Measurements from ENCODE around the gene SLC9A9.

Gene SLC9A9

GRCh38 chr3:143277531-143277930 lies 570.7 kb downstream of the SLC9A9 start:
- Histone ChIP-seq H3K9ac (ENCODE audit: low read length) (no peak overlapping the region), H3K4me3 (ENCODE audit: low read length) (no peak overlapping the region), H3K27ac (ENCODE audit: low read depth, low read length) (no peak overlapping the region), H3K36me3 (ENCODE audit: control insufficient read depth, insufficient read depth, low read length) (no peaks in the 10 kb centered on the region), H3K4me1 (ENCODE audit: control insufficient read depth, insufficient read depth, low read length) (no peaks in the 10 kb centered on the region), H3K27me3 (ENCODE audit: control insufficient read depth, insufficient read depth, low read length) (no peaks in the 10 kb centered on the region)

- Histone ChIP-seq H3K27ac (ENCODE audit: low read depth, low read length) (no peak overlapping the region), H3K9ac (ENCODE audit: low read length) (no peak overlapping the region), H3K4me1 (ENCODE audit: control insufficient read depth, insufficient read depth, low read length) (no peaks in the 10 kb centered on the region), H3K27me3 (ENCODE audit: control insufficient read depth, insufficient read depth, low read length) (no peaks in the 10 kb centered on the region), H3K4me3 (ENCODE audit: low read length) (no peak overlapping the region), H3K36me3 (ENCODE audit: control insufficient read depth, insufficient read depth, low read length) (no peaks in the 10 kb centered on the region)
These were observed 571.7 kb downstream of the SLC9A9 start for GRCh38 chr3:143276592-143276991.

GRCh38 chr3:143273975-143274690 lies 574.1 kb downstream of the SLC9A9 start:
- H3K9ac ChIP-seq (ENCODE audit: low read length): no peak overlapping the region
- no peak overlapping the region for H3K4me3 ChIP-seq (ENCODE audit: low read length)
- H3K27me3 ChIP-seq (ENCODE audit: control insufficient read depth, insufficient read depth, low read length): no peaks in the 10 kb centered on the region
- no peak overlapping the region for H3K27ac ChIP-seq (ENCODE audit: low read depth, low read length)
- no peaks in the 10 kb centered on the region for H3K36me3 ChIP-seq (ENCODE audit: control insufficient read depth, insufficient read depth, low read length)
- no peaks in the 10 kb centered on the region for H3K4me1 ChIP-seq (ENCODE audit: control insufficient read depth, insufficient read depth, low read length)

- Histone ChIP-seq H3K27me3 (ENCODE audit: control insufficient read depth, insufficient read depth, low read length) (no peaks in the 10 kb centered on the region), H3K9ac (ENCODE audit: low read length) (no peak overlapping the region), H3K27ac (ENCODE audit: low read depth, low read length) (no peak overlapping the region), H3K36me3 (ENCODE audit: control insufficient read depth, insufficient read depth, low read length) (no peaks in the 10 kb centered on the region), H3K4me3 (ENCODE audit: low read length) (no peak overlapping the region), H3K4me1 (ENCODE audit: control insufficient read depth, insufficient read depth, low read length) (no peaks in the 10 kb centered on the region)
These were observed 577.1 kb downstream of the SLC9A9 start for GRCh38 chr3:143271136-143271535.

- Histone ChIP-seq H3K27me3 (ENCODE audit: control insufficient read depth, insufficient read depth, low read length) (no peaks in the 10 kb centered on the region), H3K4me3 (ENCODE audit: low read length) (no peak overlapping the region), H3K9ac (ENCODE audit: low read length) (no peak overlapping the region), H3K4me1 (ENCODE audit: control insufficient read depth, insufficient read depth, low read length) (no peaks in the 10 kb centered on the region), H3K36me3 (ENCODE audit: control insufficient read depth, insufficient read depth, low read length) (no peaks in the 10 kb centered on the region), H3K27ac (ENCODE audit: low read depth, low read length) (no peak overlapping the region)
These were observed 578.5 kb downstream of the SLC9A9 start for GRCh38 chr3:143269741-143270140.

GRCh38 chr3:143267989-143268388 lies 580.3 kb downstream of the SLC9A9 start:
- H3K4me3 ChIP-seq (ENCODE audit: low read length): no peak overlapping the region
- H3K27ac ChIP-seq (ENCODE audit: low read depth, low read length): no peak overlapping the region
- no peaks in the 10 kb centered on the region for H3K36me3 ChIP-seq (ENCODE audit: control insufficient read depth, insufficient read depth, low read length)
- H3K9ac ChIP-seq (ENCODE audit: low read length): no peak overlapping the region
- no peaks in the 10 kb centered on the region for H3K27me3 ChIP-seq (ENCODE audit: control insufficient read depth, insufficient read depth, low read length)
- no peaks in the 10 kb centered on the region for H3K4me1 ChIP-seq (ENCODE audit: control insufficient read depth, insufficient read depth, low read length)

GRCh38 chr3:143266927-143267326 lies 581.3 kb downstream of the SLC9A9 start:
- no peak overlapping the region for H3K9ac ChIP-seq (ENCODE audit: low read length)
- no peaks in the 10 kb centered on the region for H3K4me1 ChIP-seq (ENCODE audit: control insufficient read depth, insufficient read depth, low read length)
- no peak overlapping the region for H3K27ac ChIP-seq (ENCODE audit: low read depth, low read length)
- H3K36me3 ChIP-seq (ENCODE audit: control insufficient read depth, insufficient read depth, low read length): no peaks in the 10 kb centered on the region
- H3K4me3 ChIP-seq (ENCODE audit: low read length): no peak overlapping the region
- H3K27me3 ChIP-seq (ENCODE audit: control insufficient read depth, insufficient read depth, low read length): no peaks in the 10 kb centered on the region

- H3K27ac ChIP-seq (ENCODE audit: low read depth, low read length): no peak overlapping the region
- no peak overlapping the region for H3K4me3 ChIP-seq (ENCODE audit: low read length)
- no peaks in the 10 kb centered on the region for H3K4me1 ChIP-seq (ENCODE audit: control insufficient read depth, insufficient read depth, low read length)
- H3K9ac ChIP-seq (ENCODE audit: low read length): no peak overlapping the region
- H3K36me3 ChIP-seq (ENCODE audit: control insufficient read depth, insufficient read depth, low read length): no peaks in the 10 kb centered on the region
- no peaks in the 10 kb centered on the region for H3K27me3 ChIP-seq (ENCODE audit: control insufficient read depth, insufficient read depth, low read length)
These were observed 581.8 kb downstream of the SLC9A9 start for GRCh38 chr3:143266511-143266910.

- H3K27me3 ChIP-seq (ENCODE audit: control insufficient read depth, insufficient read depth, low read length): no peaks in the 10 kb centered on the region
- H3K27ac ChIP-seq (ENCODE audit: low read depth, low read length): no peak overlapping the region
- no peaks in the 10 kb centered on the region for H3K36me3 ChIP-seq (ENCODE audit: control insufficient read depth, insufficient read depth, low read length)
- no peaks in the 10 kb centered on the region for H3K4me1 ChIP-seq (ENCODE audit: control insufficient read depth, insufficient read depth, low read length)
- H3K9ac ChIP-seq (ENCODE audit: low read length): no peak overlapping the region
- no peak overlapping the region for H3K4me3 ChIP-seq (ENCODE audit: low read length)
These were observed 582.7 kb downstream of the SLC9A9 start for GRCh38 chr3:143265501-143266070.

GRCh38 chr3:143263852-143264513 lies 584.3 kb downstream of the SLC9A9 start:
- H3K36me3 ChIP-seq (ENCODE audit: control insufficient read depth, insufficient read depth, low read length): no peaks in the 10 kb centered on the region
- H3K9ac ChIP-seq (ENCODE audit: low read length): no peak overlapping the region
- H3K4me3 ChIP-seq (ENCODE audit: low read length): no peak overlapping the region
- H3K27ac ChIP-seq (ENCODE audit: low read depth, low read length): no peak overlapping the region
- H3K4me1 ChIP-seq (ENCODE audit: control insufficient read depth, insufficient read depth, low read length): no peaks in the 10 kb centered on the region
- H3K27me3 ChIP-seq (ENCODE audit: control insufficient read depth, insufficient read depth, low read length): no peaks in the 10 kb centered on the region

GRCh38 chr3:143261848-143262247 lies 586.4 kb downstream of the SLC9A9 start:
- Histone ChIP-seq H3K27me3 (ENCODE audit: control insufficient read depth, insufficient read depth, low read length) (no peaks in the 10 kb centered on the region), H3K4me1 (ENCODE audit: control insufficient read depth, insufficient read depth, low read length) (no peaks in the 10 kb centered on the region), H3K9ac (ENCODE audit: low read length) (no peak overlapping the region), H3K36me3 (ENCODE audit: control insufficient read depth, insufficient read depth, low read length) (no peaks in the 10 kb centered on the region), H3K4me3 (ENCODE audit: low read length) (no peak overlapping the region), H3K27ac (ENCODE audit: low read depth, low read length) (no peak overlapping the region)

- Histone ChIP-seq H3K4me3 (ENCODE audit: low read length) (no peak overlapping the region), H3K36me3 (ENCODE audit: control insufficient read depth, insufficient read depth, low read length) (no peaks in the 10 kb centered on the region), H3K4me1 (ENCODE audit: control insufficient read depth, insufficient read depth, low read length) (no peaks in the 10 kb centered on the region), H3K9ac (ENCODE audit: low read length) (no peak overlapping the region), H3K27ac (ENCODE audit: low read depth, low read length) (no peak overlapping the region), H3K27me3 (ENCODE audit: control insufficient read depth, insufficient read depth, low read length) (no peaks in the 10 kb centered on the region)
These were observed 589.6 kb downstream of the SLC9A9 start for GRCh38 chr3:143258692-143259091.

- no peaks in the 10 kb centered on the region for H3K4me1 ChIP-seq (ENCODE audit: control insufficient read depth, insufficient read depth, low read length)
- no peak overlapping the region for H3K4me3 ChIP-seq (ENCODE audit: low read length)
- H3K27me3 ChIP-seq (ENCODE audit: control insufficient read depth, insufficient read depth, low read length): no peaks in the 10 kb centered on the region
- no peaks in the 10 kb centered on the region for H3K36me3 ChIP-seq (ENCODE audit: control insufficient read depth, insufficient read depth, low read length)
- no peak overlapping the region for H3K27ac ChIP-seq (ENCODE audit: low read depth, low read length)
- H3K9ac ChIP-seq (ENCODE audit: low read length): no peak overlapping the region
These were observed 591.9 kb downstream of the SLC9A9 start for GRCh38 chr3:143256416-143256815.
